HG03066 (cell line): ENCODE data around the gene OR2A25.
"Not testable (repeated sequence)": the region's sequence is repeated elsewhere in the genome, so short reads cannot be mapped to it uniquely, and the experiment has no call there.

Experiments
- ATAC-seq: cut with Tn5 transposase; IDR thresholded peaks from one replicate; pipeline ENCODE4 v1.9.1; 2021; ENCODE audit warnings: low read depth; ENCODE audit not compliant: unreplicated experiment

Gene OR2A25

GRCh38 chr7:144069511-144069910, at the start of gene OR2A25:
Gene OR2A25 (plus strand): TSS chr7:144069811. CDS start chr7:144074220, 4,409 bp downstream.
- ATAC-seq = no peak

GRCh38 chr7:144020340-144020739, 49.3 kb upstream of the OR2A25 start:
- no peak for ATAC-seq

DNA sequence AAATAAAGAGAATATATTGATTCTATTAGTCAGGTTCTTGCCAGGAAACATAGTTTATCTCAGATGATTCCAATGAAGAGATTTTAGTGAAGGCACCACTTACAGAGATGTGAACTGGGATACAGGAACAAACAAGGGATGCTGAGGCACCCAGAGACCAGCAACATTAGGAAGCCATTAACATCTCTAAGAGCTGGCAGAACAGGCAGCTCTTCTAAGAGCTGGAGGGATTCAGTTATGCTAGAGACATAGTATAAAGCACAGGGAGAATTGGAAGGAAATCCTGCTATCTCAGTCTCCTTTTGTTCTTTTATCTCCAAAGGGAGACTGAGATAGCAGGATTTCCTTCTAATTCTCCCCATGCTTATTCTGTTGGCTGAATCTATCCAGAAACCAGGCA, 47.4 kb upstream of the OR2A25 start:
- no peak for ATAC-seq

- ATAC-seq = no peak
Observed at GRCh38 chr7:144023171-144023827, 46.3 kb upstream of the OR2A25 start.

DNA sequence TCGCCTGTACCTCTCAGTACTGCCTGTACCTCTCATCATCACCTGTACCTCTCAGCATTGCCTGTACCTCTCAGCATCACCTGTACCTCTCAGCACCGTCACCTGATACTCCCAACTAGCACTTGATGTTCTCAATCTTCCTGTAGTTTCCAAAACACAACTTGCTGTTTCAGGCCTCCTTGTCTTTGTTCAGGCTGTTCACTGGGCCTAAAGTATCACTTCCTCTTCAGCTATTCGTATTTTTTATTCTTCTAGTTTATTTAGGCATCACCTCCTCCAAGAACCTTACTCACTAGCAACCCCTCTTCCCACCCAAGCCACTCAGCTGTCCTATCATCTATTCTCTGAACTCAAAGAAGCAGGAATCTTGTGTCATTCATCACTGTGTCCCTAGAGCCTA, 45.4 kb upstream of the OR2A25 start:
- ATAC-seq = no peak

- ATAC-seq = no peak
Observed at GRCh38 chr7:144026203-144026883, 43.3 kb upstream of the OR2A25 start.

GRCh38 chr7:144027070-144027469, 42.5 kb upstream of the OR2A25 start:
- no peak for ATAC-seq

- no peak for ATAC-seq
Observed at GRCh38 chr7:144027974-144028373, 41.6 kb upstream of the OR2A25 start.

DNA sequence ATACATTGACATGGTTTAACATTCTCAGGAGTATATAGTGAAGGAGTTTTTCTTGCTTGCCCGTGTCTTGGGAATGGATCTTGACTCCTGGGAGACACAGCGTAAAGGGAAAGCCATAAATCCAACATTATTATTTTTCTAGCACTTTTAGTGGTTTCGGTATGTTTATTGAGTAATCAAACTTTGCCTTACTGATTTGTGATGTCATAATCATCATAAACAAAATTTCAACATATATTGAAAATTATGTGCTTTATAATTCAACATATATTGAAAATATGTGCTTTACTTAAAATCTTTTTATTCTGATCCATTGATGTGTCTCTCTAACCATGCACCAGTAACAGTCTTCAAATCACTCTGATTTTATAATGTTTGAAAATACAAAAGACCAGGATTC, 41.1 kb upstream of the OR2A25 start:
- ATAC-seq = no peak

DNA sequence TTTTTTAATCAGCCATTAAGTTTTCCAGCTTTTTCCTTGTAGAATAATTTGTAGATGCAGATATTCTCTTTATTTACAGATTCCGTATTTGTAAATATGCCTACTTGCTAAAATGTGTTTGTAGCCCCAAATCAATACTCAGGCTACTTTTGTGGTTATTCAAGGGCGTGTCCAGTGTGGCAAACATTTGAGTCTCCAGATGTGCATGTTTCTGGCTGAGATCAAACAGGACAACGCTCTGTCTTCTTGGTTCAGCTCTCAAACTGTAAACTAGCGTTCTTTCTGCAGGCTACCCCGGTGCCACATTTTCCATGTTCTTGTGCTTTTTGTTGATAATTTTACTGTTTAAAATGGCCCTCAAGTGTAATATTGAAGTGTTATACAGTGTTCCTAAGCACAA, 37.1 kb upstream of the OR2A25 start:
- ATAC-seq = no peak

DNA sequence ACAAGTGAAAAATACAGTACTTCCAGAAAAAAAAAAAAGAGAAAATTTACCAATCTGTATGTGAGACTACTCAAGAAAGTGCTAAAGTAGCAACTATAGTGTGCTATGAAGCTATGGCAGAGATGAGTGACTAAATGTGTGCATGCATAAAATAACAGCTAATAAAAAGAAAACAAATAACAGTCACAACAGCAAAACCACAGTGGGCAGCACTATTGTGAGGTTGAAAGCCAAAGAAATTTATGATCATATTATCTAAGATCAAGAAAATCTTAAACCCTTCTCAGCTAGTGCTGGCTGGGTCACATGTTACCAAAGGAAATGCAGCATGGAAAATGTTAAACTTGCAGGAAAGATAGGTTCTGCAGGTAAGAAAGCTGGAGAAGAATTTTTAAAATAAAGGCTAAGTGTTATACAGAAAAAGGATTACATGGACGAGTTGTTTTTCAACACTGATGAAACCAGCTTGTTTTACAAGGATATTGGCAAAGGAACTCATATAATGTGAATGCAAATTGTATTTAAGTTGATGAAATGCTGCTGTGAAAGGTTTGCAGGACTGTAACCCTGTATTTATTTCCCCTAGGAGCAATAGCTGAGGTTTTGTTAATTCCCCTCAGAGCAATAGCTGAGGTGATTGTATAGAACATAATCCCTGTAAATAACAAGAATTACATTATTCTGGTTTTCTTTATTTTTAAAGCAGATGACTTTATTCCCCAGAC, 36.5 kb upstream of the OR2A25 start:
- no peak for ATAC-seq

DNA sequence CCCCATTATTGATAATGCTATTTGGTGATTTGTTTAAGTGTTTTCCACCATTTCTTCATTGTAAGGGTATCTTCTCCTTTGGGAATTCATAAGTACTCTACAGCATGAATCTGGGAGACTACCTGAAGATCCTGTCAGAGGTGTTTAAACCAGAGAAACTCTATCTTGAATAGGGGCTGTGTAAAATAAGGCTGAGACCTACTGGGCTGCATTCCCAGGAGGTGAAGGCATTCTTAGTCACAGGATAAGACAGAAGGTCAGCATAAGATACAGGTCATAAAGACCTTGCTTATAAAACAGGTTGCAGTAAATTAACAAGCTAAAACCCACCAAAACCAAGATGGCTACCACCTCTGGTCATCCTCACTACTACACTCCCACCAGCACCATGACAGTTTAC, 34.2 kb upstream of the OR2A25 start:
- ATAC-seq = no peak

DNA sequence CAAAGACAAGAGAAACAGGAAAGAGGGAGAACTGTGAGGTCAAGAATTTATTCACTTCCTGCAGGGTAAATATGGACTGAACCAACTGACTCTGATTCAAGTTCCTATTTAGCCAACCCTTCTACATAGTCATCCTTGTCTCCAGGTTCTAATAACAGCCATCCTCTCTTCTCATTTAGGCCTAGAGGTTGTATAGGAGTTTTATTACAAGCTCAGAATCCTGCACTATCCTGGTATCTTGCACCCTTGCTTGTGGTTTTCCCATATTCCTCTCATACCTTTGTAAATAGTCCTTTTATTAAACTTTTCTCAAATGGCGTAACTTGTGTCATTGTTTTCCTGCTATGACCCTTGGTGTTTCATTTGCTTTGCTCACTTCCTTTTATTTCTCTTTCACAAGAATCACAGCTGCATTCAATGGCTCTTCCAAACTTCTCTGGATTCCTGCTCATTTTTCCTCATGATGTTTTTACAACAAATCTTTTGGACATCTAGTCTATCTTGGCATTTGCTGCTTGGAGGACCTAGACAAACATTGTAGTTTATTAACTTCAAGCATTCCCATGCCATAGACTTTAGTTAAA, 33.2 kb upstream of the OR2A25 start:
- ATAC-seq = no peak

GRCh38 chr7:144037414-144038035, 32.1 kb upstream of the OR2A25 start:
- ATAC-seq = no peak

DNA sequence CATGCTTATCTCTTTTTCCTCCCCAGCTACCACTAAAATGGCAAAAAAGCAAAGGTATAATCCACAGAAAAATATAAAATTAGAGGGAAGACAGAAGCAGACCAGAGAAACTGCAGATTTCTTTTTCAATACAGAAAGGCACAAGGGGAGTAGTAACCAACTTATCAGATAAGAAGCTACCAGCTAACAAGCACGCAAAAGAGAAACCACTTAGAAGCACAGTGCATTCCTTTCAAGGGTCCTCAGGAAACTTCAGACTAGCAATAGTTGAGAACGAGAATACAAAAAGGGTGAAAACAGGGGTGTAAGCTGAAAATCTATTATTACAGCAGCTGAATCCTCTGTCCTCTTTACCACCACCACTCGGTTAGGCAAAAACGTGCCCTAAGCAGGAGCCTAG, 30.7 kb upstream of the OR2A25 start:
- no peak for ATAC-seq

- ATAC-seq = no peak
Observed at GRCh38 chr7:144048648-144049047, 21.0 kb upstream of the OR2A25 start, which contains the start of gene OR2A5. Gene OR2A5 (plus strand): TSS chr7:144048948. CDS start chr7:144050402, 1,454 bp downstream.

- ATAC-seq = no peak
Observed at GRCh38 chr7:144049491-144049890, 20.1 kb upstream of the OR2A25 start.

DNA sequence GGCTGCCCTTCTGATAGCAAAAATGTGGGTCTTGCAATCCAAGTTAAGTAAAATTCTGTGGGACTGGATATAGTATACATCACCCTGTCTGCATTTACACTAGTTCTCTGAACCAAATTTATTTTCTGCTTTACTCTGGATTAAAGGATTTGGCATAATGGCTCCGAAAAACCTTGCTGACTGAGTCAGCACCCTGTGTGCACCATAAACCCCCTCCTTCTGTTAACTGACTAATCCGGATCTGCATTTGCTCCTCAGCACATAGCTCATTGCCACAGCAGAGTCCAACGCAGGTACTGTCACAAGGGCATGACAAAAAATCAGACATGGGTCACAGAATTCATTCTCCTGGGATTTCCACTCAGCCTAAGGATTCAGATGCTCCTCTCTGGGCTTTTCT, 19.5 kb upstream of the OR2A25 start:
- no peak for ATAC-seq

DNA sequence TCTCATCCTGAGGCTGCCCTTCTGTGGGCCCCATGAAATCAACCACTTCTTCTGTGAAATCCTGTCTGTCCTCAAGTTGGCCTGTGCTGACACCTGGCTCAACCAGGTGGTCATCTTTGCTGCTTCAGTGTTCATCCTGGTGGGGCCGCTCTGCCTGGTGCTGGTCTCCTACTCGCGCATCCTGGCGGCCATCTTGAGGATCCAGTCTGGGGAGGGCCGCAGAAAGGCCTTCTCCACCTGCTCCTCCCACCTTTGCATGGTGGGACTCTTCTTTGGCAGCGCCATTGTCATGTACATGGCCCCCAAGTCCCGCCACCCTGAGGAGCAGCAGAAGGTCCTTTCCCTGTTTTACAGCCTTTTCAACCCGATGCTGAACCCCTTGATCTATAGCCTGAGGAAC, 18.7 kb upstream of the OR2A25 start:
- not testable (repeated sequence) for ATAC-seq

- no peak for ATAC-seq
Observed at GRCh38 chr7:144057954-144058353, 11.7 kb upstream of the OR2A25 start.

- ATAC-seq = no peak
Observed at GRCh38 chr7:144063710-144064109, 5.9 kb upstream of the OR2A25 start.
